HepG2 (cell line): ENCODE data around the gene RNU11. TPM values are rescaled to one million over a fixed set of nuclear protein-coding genes. Genes with fewer than 3 reads are reported as not detected.
A peak's percentile ranks its signal among the peaks of the same experiment; 100 is the strongest.

Experiments
- CBX1 ChIP-seq: IDR thresholded peaks from one replicate; pipeline ENCODE4 v1.6.1; 2016; ENCODE audit warnings: antibody characterized with exemption, low read depth
- CEBPG ChIP-seq: IDR thresholded peaks from 2 replicates; pipeline ENCODE4 v1.6.1; 2016
- HMGA1 ChIP-seq: sonication (generic); formaldehyde crosslinking; conservative IDR thresholded peaks from 2 replicates; pipeline ENCODE4 v1.4.0; 2020; ENCODE audit warnings: missing genetic modification reagents
- JUNB ChIP-seq: sonication (generic); formaldehyde crosslinking; IDR thresholded peaks from 2 replicates; pipeline ENCODE4 v1.8.0; 2022; ENCODE audit warnings: missing genetic modification reagents, mild to moderate bottlenecking, borderline replicate concordance
- ZNF343 ChIP-seq: sonication (generic); formaldehyde crosslinking; IDR thresholded peaks from 2 replicates; pipeline ENCODE4 v1.4.0; 2020; ENCODE audit warnings: mild to moderate bottlenecking, missing genetic modification reagents
- ZNF501 ChIP-seq: sonication (generic); formaldehyde crosslinking; IDR thresholded peaks from 2 replicates; pipeline ENCODE4 v1.5.1; 2020; ENCODE audit warnings: mild to moderate bottlenecking, moderate library complexity, missing genetic modification reagents
- ZNF589 ChIP-seq: sonication (generic); formaldehyde crosslinking; conservative IDR thresholded peaks from 2 replicates; pipeline ENCODE4 v1.8.0; 2022; ENCODE audit warnings: mild to moderate bottlenecking, moderate library complexity, missing genetic modification reagents
- ZNF761 ChIP-seq: sonication (generic); formaldehyde crosslinking; conservative IDR thresholded peaks from 2 replicates; pipeline ENCODE4 v1.4.0; 2020; ENCODE audit warnings: mild to moderate bottlenecking, missing genetic modification reagents
- ZNF878 ChIP-seq: sonication (generic); formaldehyde crosslinking; IDR thresholded peaks from 2 replicates; pipeline ENCODE4 v1.8.1; 2023; ENCODE audit warnings: mild to moderate bottlenecking, missing genetic modification reagents, moderate library complexity
- polyA plus RNA-seq, 8 experiments: library from polyadenylated mRNA; depleted of rRNA in 3 of 8; stranded (reverse) in 7 of 8; unstranded in 1 of 8; fragments of >200 nt; fragmentation: Illumina TruSeq in 4 of 8; extraction: Trizol in 4 of 8; gene quantifications; 2 replicates each; pipeline versions ENCODE4 v1.2.1 to v1.2.3, GENCODE V29; 2011 to 2016; ENCODE audit warnings: low read depth in 4 of 8, missing spikeins in 1 of 8, mixed read lengths in 1 of 8; ENCODE audit not compliant: insufficient read depth in 1 of 8
- total RNA-seq, 5 experiments: library from RNA; depleted of rRNA; stranded (reverse); fragments of >200 nt; fragmentation: Illumina TruSeq; extraction: Trizol; gene quantifications; 2 replicates each; pipeline ENCODE4 v1.2.3, GENCODE V29; 2016; ENCODE audit warnings: low read depth in 1 of 5
- TF ChIP-seq, protein P1 (sequence below): sonication (generic); formaldehyde crosslinking; IDR thresholded peaks from 2 replicates; pipeline ENCODE4 v1.4.0; 2020; ENCODE audit warnings: missing genetic modification reagents, borderline replicate concordance
- TF ChIP-seq, protein P2 (sequence below): IDR thresholded peaks from 2 replicates; pipeline ENCODE4 v1.6.1; 2016
- TF ChIP-seq, protein P3 (sequence below): sonication (generic); formaldehyde crosslinking; conservative IDR thresholded peaks from 2 replicates; pipeline ENCODE4 v1.8.0; 2022; ENCODE audit warnings: missing genetic modification reagents
- TF ChIP-seq, protein P4 (sequence below): sonication (generic); formaldehyde crosslinking; IDR thresholded peaks from 2 replicates; pipeline ENCODE4 v1.4.0; 2020; ENCODE audit warnings: missing genetic modification reagents, borderline replicate concordance
- TF ChIP-seq, protein P5 (sequence below): IDR thresholded peaks from 2 replicates; pipeline ENCODE4 v1.6.1; 2012; ENCODE audit warnings: low read length, improper control_type of control experiment

RNU11 gene
- total and polyA plus RNA-seq, 2 of the 13 experiments (the other 11 are each of a cell fraction or from before 2014, with no cell fraction given), result not detected

DNA sequence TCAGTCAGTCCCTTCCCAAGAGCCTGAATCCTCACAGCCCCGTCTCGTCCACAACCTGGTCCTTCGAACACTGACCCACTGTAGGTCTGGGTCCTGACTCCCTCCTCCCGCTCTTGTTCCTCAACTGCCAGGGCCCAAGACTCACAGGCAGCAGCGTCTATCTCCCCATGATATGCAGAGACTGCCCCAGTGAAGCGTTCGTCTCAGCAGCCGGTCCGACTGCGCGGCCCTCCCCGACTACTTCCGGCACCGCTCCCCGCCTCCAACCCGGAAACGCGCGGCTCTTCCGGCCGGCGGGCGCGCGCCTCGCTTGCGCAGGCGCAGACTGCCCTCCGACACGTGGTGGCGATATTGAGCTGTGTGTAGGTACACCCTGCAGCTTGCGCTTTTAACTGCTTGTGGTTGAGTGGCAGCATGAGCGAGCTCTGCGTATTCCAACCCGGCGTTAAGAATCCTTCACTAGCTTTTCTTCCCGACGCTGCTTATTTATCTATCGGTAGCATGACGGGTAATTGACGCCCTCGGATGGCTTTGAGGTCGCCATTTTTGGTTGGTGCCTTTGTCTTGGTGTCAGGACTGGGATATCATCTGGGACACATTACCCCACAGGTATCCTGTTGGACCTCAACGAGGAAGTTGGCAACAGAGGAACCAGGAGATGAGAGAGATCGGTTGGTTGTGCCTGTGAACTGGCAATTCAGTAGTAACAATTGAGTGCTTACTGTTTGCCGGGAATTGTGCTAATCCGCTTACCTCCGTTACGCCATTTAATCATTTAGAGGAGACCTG is 5.4 kb upstream of the RNU11 start, which contains the start of gene TAF12 (continued):
- TF ChIP-seq JUNB (CRISPR knock-in tag) (no peak), ZNF589 (CRISPR knock-in tag) (peak; percentile 90), ZNF343 (CRISPR knock-in tag) (peak; percentile 100), CBX1 (no peak), ZNF501 (CRISPR knock-in tag) (peak; percentile 97), ZNF878 (CRISPR knock-in tag) (0 out of 2 replicates have a peak, but pooled peaks have one; percentile 71), HMGA1 (no peak), CEBPG (CRISPR knock-in tag) (peak; percentile 30; the same call in 1 of the 2 replicates), ZNF761 (CRISPR knock-in tag) (peak; percentile 52; the same call in 1 of the 2 replicates)
- TF ChIP-seq, protein P1, sequence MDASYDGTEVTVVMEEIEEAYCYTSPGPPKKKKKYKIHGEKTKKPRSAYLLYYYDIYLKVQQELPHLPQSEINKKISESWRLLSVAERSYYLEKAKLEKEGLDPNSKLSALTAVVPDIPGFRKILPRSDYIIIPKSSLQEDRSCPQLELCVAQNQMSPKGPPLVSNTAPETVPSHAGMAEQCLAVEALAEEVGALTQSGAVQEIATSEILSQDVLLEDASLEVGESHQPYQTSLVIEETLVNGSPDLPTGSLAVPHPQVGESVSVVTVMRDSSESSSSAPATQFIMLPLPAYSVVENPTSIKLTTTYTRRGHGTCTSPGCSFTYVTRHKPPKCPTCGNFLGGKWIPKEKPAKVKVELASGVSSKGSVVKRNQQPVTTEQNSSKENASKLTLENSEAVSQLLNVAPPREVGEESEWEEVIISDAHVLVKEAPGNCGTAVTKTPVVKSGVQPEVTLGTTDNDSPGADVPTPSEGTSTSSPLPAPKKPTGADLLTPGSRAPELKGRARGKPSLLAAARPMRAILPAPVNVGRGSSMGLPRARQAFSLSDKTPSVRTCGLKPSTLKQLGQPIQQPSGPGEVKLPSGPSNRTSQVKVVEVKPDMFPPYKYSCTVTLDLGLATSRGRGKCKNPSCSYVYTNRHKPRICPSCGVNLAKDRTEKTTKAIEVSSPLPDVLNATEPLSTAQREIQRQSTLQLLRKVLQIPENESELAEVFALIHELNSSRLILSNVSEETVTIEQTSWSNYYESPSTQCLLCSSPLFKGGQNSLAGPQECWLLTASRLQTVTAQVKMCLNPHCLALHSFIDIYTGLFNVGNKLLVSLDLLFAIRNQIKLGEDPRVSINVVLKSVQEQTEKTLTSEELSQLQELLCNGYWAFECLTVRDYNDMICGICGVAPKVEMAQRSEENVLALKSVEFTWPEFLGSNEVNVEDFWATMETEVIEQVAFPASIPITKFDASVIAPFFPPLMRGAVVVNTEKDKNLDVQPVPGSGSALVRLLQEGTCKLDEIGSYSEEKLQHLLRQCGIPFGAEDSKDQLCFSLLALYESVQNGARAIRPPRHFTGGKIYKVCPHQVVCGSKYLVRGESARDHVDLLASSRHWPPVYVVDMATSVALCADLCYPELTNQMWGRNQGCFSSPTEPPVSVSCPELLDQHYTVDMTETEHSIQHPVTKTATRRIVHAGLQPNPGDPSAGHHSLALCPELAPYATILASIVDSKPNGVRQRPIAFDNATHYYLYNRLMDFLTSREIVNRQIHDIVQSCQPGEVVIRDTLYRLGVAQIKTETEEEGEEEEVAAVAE (CRISPR knock-in tag), result 0 out of 2 replicates have a peak, but pooled peaks have one; percentile 57
- TF ChIP-seq, protein P2, sequence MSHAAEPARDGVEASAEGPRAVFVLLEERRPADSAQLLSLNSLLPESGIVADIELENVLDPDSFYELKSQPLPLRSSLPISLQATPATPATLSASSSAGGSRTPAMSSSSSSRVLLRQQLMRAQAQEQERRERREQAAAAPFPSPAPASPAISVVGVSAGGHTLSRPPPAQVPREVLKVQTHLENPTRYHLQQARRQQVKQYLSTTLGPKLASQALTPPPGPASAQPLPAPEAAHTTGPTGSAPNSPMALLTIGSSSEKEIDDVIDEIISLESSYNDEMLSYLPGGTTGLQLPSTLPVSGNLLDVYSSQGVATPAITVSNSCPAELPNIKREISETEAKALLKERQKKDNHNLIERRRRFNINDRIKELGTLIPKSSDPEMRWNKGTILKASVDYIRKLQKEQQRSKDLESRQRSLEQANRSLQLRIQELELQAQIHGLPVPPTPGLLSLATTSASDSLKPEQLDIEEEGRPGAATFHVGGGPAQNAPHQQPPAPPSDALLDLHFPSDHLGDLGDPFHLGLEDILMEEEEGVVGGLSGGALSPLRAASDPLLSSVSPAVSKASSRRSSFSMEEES (CRISPR knock-in tag), result peak; percentile 69
- TF ChIP-seq, protein P3, sequence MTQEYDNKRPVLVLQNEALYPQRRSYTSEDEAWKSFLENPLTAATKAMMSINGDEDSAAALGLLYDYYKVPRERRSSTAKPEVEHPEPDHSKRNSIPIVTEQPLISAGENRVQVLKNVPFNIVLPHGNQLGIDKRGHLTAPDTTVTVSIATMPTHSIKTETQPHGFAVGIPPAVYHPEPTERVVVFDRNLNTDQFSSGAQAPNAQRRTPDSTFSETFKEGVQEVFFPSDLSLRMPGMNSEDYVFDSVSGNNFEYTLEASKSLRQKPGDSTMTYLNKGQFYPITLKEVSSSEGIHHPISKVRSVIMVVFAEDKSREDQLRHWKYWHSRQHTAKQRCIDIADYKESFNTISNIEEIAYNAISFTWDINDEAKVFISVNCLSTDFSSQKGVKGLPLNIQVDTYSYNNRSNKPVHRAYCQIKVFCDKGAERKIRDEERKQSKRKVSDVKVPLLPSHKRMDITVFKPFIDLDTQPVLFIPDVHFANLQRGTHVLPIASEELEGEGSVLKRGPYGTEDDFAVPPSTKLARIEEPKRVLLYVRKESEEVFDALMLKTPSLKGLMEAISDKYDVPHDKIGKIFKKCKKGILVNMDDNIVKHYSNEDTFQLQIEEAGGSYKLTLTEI (CRISPR knock-in tag), result no peak
- TF ChIP-seq, protein P4, sequence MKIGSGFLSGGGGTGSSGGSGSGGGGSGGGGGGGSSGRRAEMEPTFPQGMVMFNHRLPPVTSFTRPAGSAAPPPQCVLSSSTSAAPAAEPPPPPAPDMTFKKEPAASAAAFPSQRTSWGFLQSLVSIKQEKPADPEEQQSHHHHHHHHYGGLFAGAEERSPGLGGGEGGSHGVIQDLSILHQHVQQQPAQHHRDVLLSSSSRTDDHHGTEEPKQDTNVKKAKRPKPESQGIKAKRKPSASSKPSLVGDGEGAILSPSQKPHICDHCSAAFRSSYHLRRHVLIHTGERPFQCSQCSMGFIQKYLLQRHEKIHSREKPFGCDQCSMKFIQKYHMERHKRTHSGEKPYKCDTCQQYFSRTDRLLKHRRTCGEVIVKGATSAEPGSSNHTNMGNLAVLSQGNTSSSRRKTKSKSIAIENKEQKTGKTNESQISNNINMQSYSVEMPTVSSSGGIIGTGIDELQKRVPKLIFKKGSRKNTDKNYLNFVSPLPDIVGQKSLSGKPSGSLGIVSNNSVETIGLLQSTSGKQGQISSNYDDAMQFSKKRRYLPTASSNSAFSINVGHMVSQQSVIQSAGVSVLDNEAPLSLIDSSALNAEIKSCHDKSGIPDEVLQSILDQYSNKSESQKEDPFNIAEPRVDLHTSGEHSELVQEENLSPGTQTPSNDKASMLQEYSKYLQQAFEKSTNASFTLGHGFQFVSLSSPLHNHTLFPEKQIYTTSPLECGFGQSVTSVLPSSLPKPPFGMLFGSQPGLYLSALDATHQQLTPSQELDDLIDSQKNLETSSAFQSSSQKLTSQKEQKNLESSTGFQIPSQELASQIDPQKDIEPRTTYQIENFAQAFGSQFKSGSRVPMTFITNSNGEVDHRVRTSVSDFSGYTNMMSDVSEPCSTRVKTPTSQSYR (CRISPR knock-in tag), result peak; percentile 57; the same call in 1 of the 2 replicates
- TF ChIP-seq, protein P5, sequence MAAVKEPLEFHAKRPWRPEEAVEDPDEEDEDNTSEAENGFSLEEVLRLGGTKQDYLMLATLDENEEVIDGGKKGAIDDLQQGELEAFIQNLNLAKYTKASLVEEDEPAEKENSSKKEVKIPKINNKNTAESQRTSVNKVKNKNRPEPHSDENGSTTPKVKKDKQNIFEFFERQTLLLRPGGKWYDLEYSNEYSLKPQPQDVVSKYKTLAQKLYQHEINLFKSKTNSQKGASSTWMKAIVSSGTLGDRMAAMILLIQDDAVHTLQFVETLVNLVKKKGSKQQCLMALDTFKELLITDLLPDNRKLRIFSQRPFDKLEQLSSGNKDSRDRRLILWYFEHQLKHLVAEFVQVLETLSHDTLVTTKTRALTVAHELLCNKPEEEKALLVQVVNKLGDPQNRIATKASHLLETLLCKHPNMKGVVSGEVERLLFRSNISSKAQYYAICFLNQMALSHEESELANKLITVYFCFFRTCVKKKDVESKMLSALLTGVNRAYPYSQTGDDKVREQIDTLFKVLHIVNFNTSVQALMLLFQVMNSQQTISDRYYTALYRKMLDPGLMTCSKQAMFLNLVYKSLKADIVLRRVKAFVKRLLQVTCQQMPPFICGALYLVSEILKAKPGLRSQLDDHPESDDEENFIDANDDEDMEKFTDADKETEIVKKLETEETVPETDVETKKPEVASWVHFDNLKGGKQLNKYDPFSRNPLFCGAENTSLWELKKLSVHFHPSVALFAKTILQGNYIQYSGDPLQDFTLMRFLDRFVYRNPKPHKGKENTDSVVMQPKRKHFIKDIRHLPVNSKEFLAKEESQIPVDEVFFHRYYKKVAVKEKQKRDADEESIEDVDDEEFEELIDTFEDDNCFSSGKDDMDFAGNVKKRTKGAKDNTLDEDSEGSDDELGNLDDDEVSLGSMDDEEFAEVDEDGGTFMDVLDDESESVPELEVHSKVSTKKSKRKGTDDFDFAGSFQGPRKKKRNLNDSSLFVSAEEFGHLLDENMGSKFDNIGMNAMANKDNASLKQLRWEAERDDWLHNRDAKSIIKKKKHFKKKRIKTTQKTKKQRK, result no peak
